HepG2 (cell line): ENCODE data around the gene SMAD6.

Experiments used
- ZKSCAN1 ChIP-seq: fragments of 150-350 bp; IDR thresholded peaks from 2 replicates; pipeline ENCODE4 v1.6.1; 2014; ENCODE audit warnings: low read length
- ZNF850 ChIP-seq: sonication (generic); formaldehyde crosslinking; conservative IDR thresholded peaks from 2 replicates; pipeline ENCODE4 v1.9.0; 2021; ENCODE audit warnings: mild to moderate bottlenecking, missing genetic modification reagents

- TF ChIP-seq ZNF850 (no peak), ZKSCAN1 (no peak)
These were observed 55.0 kb downstream of the SMAD6 start for GRCh38 chr15:66757030-66757429.
